Ovary (tissue), 9 donors: Measurements from ENCODE around the gene TXK. TPM values are rescaled to one million over a fixed set of nuclear protein-coding genes. Genes with fewer than 3 reads are reported as not detected.

Source experiments
- DNase-seq, 5 donors: peaks; one replicate each; pipeline ENCODE4 v3.0.0-alpha.2; 2019 to 2020
- H3K27ac ChIP-seq, 2 donors: fragments of 200-600 bp; one replicate each; pipeline versions ENCODE4 v1.5.1 to v1.8.0; 2019 to 2022
- H3K27me3 ChIP-seq: fragments of 200-600 bp; one replicate; pipeline ENCODE4 v1.8.0; 2022
- H3K36me3 ChIP-seq: fragments of 200-600 bp; sonication (generic); one replicate; pipeline ENCODE4 v1.5.1; 2019
- H3K4me1 ChIP-seq: one replicate; pipeline ENCODE4 v1.8.1; 2013; ENCODE audit warnings: mild to moderate bottlenecking, moderate library complexity; ENCODE audit not compliant: insufficient read depth
- H3K4me3 ChIP-seq: fragments of 200-600 bp; sonication (generic); one replicate; pipeline ENCODE4 v1.5.1; 2017
- H3K9me3 ChIP-seq, 2 donors: fragments of 200-600 bp in 1 of 2; sonication (generic) in 1 of 2; one replicate each; pipeline versions ENCODE4 v1.5.1 to v1.8.1; 2013 to 2019; ENCODE audit warnings: mild to moderate bottlenecking in 1 of 2, moderate library complexity in 1 of 2
- CTCF ChIP-seq, 3 donors: fragments of 450-650 bp in 2 of 3; fragments of 200-600 bp in 1 of 3; IDR thresholded peaks; one replicate each; pipeline versions ENCODE4 v1.5.1 to v1.8.0; 2016 to 2022; ENCODE audit warnings: antibody characterized with exemption in 3 of 3, mild to moderate bottlenecking in 1 of 3
- EP300 ChIP-seq: sonication (generic); formaldehyde crosslinking; IDR thresholded peaks from one replicate; pipeline ENCODE4 v1.6.1; 2017; ENCODE audit warnings: antibody characterized with exemption
- POLR2A ChIP-seq: fragments of 450-650 bp; IDR thresholded peaks from one replicate; pipeline ENCODE4 v1.6.1; 2017; ENCODE audit warnings: antibody characterized with exemption, mild to moderate bottlenecking, moderate library complexity
- WGBS, 3 donors: extraction: QIAGEN DNeasy Blood & Tissue Kit in 1 of 3; methylation state at CpG; one replicate each; pipeline versions ENCODE4 v1.1.5 to v1.1.7; 2013 to 2017; 5-methylcytosine and 5-hydroxymethylcytosine counted together
- intact Hi-C, 4 donors: fragments of 100-400 bp; cut with DNase I; formaldehyde crosslinking; loops; one replicate each; pipeline versions ENCODE4 v1.11.0 to v1.15.1; 2022 to 2023
- polyA plus RNA-seq, 2 donors: library from polyadenylated mRNA; stranded (reverse); fragments of 200-250 nt in 1 of 2; fragments of 350-450 nt in 1 of 2; fragmentation: Illumina TruSeq in 1 of 2; extraction: RNeasy Lipid Tissue Mini Kit (QIAGEN cat#74804) in 1 of 2; gene quantifications; one replicate each; pipeline ENCODE4 v1.2.3, GENCODE V29; 2013 to 2014
- small RNA-seq: library from RNA; depleted of rRNA; stranded (forward); fragments of <200 nt; gene quantifications from one replicate; pipeline ENCODE3, GENCODE V24; 2016
- total RNA-seq, 7 donors: library from RNA; depleted of rRNA in 2 of 7; stranded (reverse); fragments of >200 nt in 2 of 7; fragmentation: NEBNext Ultra II Directional in 3 of 7; extraction: Animal tissue kit (Norgen Biotek cat#: 25700) in 3 of 7; gene quantifications; one replicate each; pipeline versions ENCODE4 v1.1.0 to v1.2.4, GENCODE V29; 2016 to 2023
- donor health status: DM: no; HTN: no; CAD: no; lungs with moderate emphysema.
- donor health status: DM: no; HTN: no; CAD: no.
- donor health status: Bipolar disorder and iron deficiency.
- donor health status: DM: yes; HTN: yes; CAD: no.
- donor health status: DM: no; HTN: no; CAD: no.
- donor health status: DM: yes; HTN: yes; CAD: no.

TXK gene
- total and polyA plus RNA-seq, 9 donors = 0.11 to 2.3 (median 0.26) TPM

- no peaks in the 10 kb centered on the region for H3K27me3 ChIP-seq
- no peak for TF ChIP-seq EP300
- no peak for TF ChIP-seq CTCF (IDR thresholded peaks at IDR 0.05)
- no peak for TF ChIP-seq POLR2A
- DNase-seq = no peak
- no peaks in the 10 kb centered on the region for H3K9me3 ChIP-seq
- whole genome bisulfite sequencing, 3 donors = 52 to 71% (median 58%) methylated on average over 3 of the region's 3 CpGs
- H3K4me3 ChIP-seq = no peak overlapping the region
- H3K4me1 ChIP-seq = peaks cover 2% of the 10 kb centered on the region
- no peak overlapping the region for H3K27ac ChIP-seq
- intact Hi-C loops = no loop called here
- no peaks in the 10 kb centered on the region for H3K36me3 ChIP-seq
These were observed 111.8 kb downstream of the TXK start for GRCh38 chr4:48022192-48022799.

DNA sequence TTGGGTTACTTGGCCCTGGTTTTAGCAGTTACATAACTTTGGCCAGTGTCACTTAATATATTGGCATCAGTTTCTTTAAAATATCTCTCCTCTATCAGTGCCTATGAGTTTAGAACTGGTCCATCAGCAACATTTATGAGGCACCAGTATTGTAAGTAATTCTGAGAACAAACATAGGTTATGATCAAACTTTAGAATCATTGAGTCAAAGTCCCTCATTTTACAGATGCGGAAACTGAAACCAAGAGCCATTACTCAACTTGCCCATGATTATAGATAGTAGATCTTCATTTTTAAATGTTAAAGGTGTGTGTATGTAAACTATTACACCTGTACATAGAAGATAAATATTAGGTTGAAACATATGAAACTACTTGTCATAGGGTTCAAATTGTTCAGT lies 113.0 kb downstream of the TXK start:
- H3K27me3 ChIP-seq = no peaks in the 10 kb centered on the region
- H3K36me3 ChIP-seq = no peaks in the 10 kb centered on the region
- no peak overlapping the region for H3K4me3 ChIP-seq
- no peak for DNase-seq
- TF ChIP-seq CTCF (IDR thresholded peaks at IDR 0.05) (no peak), POLR2A (no peak), EP300 (no peak)
- WGBS, 3 donors = 54 to 98% (median 97%) methylated on average over 1 of the region's 1 CpG
- peaks cover 2% of the 10 kb centered on the region for H3K4me1 ChIP-seq
- intact Hi-C loops = no loop called here
- H3K9me3 ChIP-seq = no peaks in the 10 kb centered on the region
- no peak overlapping the region for H3K27ac ChIP-seq

- WGBS, 3 donors = 46 to 61% (median 54%) methylated on average over 2 of the region's 2 CpGs
- intact Hi-C loops = no loop called here
These were observed 115.9 kb downstream of the TXK start for GRCh38 chr4:48018112-48018511.

DNA sequence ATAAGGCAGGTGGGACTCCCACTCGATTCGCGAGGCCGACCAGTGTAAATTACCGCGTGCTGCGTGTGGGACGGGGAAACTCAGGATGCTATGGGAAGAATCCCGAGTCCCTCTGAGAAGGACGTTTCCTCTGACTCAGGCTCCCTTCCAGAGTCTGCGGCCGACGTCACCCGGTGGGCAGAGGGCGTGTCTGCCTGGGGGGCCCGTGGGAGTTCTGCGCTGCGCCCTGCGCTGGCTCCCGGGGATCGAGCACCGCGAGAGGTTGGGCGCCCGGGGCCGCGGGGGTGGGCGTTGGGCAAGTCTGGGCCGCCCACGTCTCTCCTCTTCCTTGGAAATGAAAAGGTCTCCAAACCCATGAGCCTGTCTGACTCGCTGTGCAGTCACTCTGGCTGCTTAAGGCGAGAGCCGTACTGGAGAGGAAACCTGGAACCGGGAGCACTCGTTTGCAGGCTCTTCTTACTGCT lies 116.9 kb downstream of the TXK start:
- H3K27ac ChIP-seq = no peak overlapping the region
- DNase-seq = peak in 4 of 5 donors; percentile 15 to 43 (median 31)
- H3K4me1 ChIP-seq = peaks cover 2% of the 10 kb centered on the region
- H3K27me3 ChIP-seq = no peaks in the 10 kb centered on the region
- TF ChIP-seq CTCF (IDR thresholded peaks at IDR 0.05) (no peak), EP300 (no peak), POLR2A (no peak)
- intact Hi-C loops = no loop called here
- 0 to 1% (median 1%) methylated on average over 34 to 35 of the region's 35 CpGs for WGBS, 3 donors
- H3K4me3 ChIP-seq = peak overlapping the region; percentile 46
- no peaks in the 10 kb centered on the region for H3K9me3 ChIP-seq
- H3K36me3 ChIP-seq = no peaks in the 10 kb centered on the region

More at GRCh38 chr4:48018112-48018511, 115.9 kb downstream of the TXK start:
- no peak for DNase-seq
- no peak overlapping the region for H3K27ac ChIP-seq
- peaks cover 2% of the 10 kb centered on the region for H3K4me1 ChIP-seq
- TF ChIP-seq EP300 (no peak), CTCF (IDR thresholded peaks at IDR 0.05) (no peak)
- no peaks in the 10 kb centered on the region for H3K9me3 ChIP-seq
- no peaks in the 10 kb centered on the region for H3K27me3 ChIP-seq
- H3K4me3 ChIP-seq = no peak overlapping the region
- H3K36me3 ChIP-seq = no peaks in the 10 kb centered on the region

Small RNAs within 50 kb of the gene (small RNA-seq; reads per million reads assigned to genes)
- gene RF00019 (not detected), gene RF00026 (not detected), gene RNU6-838P (not detected)

Other genes starting within 250 kb of the TXK start
- gene NFXL1, start 219.7 kb downstream of the TXK start, total RNA-seq = 10 to 100 TPM; 10.6 to 15.7 (median 14.5) TPM
- 1 to 10 TPM; 5.8 to 7.0 TPM for gene NFXL1, start 219.7 kb downstream of the TXK start, polyA plus RNA-seq
- gene CNGA1, start 117.6 kb downstream of the TXK start, total RNA-seq = 1 to 10 TPM in 1 of 7 donors, under 1 TPM in 2, not detected in 4; 0.10 to 1.0 (median 0.11) TPM
- under 1 TPM; 0.02 to 0.25 TPM for gene CNGA1, start 117.6 kb downstream of the TXK start, polyA plus RNA-seq
- 1 to 10 TPM in 2 of 7 donors, under 1 TPM in 3, not detected in 2; 0.05 to 1.8 (median 0.74) TPM for gene NIPAL1, start 117.5 kb downstream of the TXK start, total RNA-seq
- gene NIPAL1, start 117.5 kb downstream of the TXK start, polyA plus RNA-seq = under 1 TPM; 0.15 TPM
- 1 to 10 TPM in 4 of 7 donors, under 1 TPM in 3; 0.43 to 4.0 (median 1.4) TPM for gene TEC, start 135.6 kb upstream of the TXK start, total RNA-seq
- gene TEC, start 135.6 kb upstream of the TXK start, polyA plus RNA-seq = 1 to 10 TPM in 1 of 2 donors, under 1 TPM in 1; 0.67 to 1.5 TPM
- 100 to 1,000 TPM in 1 of 7 donors, 10 to 100 TPM in 6; 38.4 to 127 (median 81.7) TPM for gene SLAIN2, start 207.3 kb upstream of the TXK start, total RNA-seq
- gene SLAIN2, start 207.3 kb upstream of the TXK start, polyA plus RNA-seq = 100 to 1,000 TPM in 1 of 2 donors, 10 to 100 TPM in 1; 38.2 to 133 TPM